C4-2B (cell line): ENCODE results near the gene ABCB11.
"Not testable (repeated sequence)": the region's sequence is repeated elsewhere in the genome, so short reads cannot be mapped to it uniquely, and the experiment has no call there.

ENCODE experiments used
- H3K27ac ChIP-seq: fragments of 450-650 bp; 2 replicates; pipeline ENCODE4 v1.5.1; 2017
- CTCF ChIP-seq: fragments of 450-650 bp; conservative IDR thresholded peaks from 2 replicates; pipeline ENCODE4 v1.5.1; 2017; ENCODE audit warnings: mild to moderate bottlenecking
- ZFX ChIP-seq: fragments of 450-650 bp; IDR thresholded peaks from 2 replicates; pipeline ENCODE4 v1.6.1; 2017

ABCB11 gene

GRCh38 chr2:169012812-169013627 is 18.1 kb downstream of the ABCB11 start:
- no peak overlapping the region for H3K27ac ChIP-seq
- no peak for TF ChIP-seq CTCF
- no peak for TF ChIP-seq ZFX

- not testable (repeated sequence) for H3K27ac ChIP-seq
These were observed 18.8 kb downstream of the ABCB11 start for GRCh38 chr2:169012191-169012792.

- no peak overlapping the region for H3K27ac ChIP-seq
- TF ChIP-seq ZFX, result no peak
- no peak for TF ChIP-seq CTCF
These were observed 19.4 kb downstream of the ABCB11 start for GRCh38 chr2:169011698-169012097.

- TF ChIP-seq CTCF (no peak), ZFX (no peak)
- no peak overlapping the region for H3K27ac ChIP-seq
These were observed 20.3 kb downstream of the ABCB11 start for GRCh38 chr2:169010633-169011460.

GRCh38 chr2:169009865-169010579 is 21.1 kb downstream of the ABCB11 start:
- no peak overlapping the region for H3K27ac ChIP-seq
- TF ChIP-seq ZFX (no peak), CTCF (no peak)

GRCh38 chr2:169007941-169008340 is 23.2 kb downstream of the ABCB11 start:
- TF ChIP-seq CTCF (no peak), ZFX (no peak)
- H3K27ac ChIP-seq, result no peak overlapping the region

GRCh38 chr2:169007356-169007755 is 23.8 kb downstream of the ABCB11 start:
- TF ChIP-seq CTCF (no peak), ZFX (no peak)

More at GRCh38 chr2:169007356-169007755, 23.8 kb downstream of the ABCB11 start:
- no peak overlapping the region for H3K27ac ChIP-seq
